A549 treated with CORT108297 at 1 μM for 4 hours (cell line): ENCODE results near the gene PTMA. TPM values are rescaled to one million over a fixed set of nuclear protein-coding genes. Genes with fewer than 3 reads are reported as not detected.

Experiments
- total RNA-seq: library from RNA; stranded (reverse); fragments of 200-300 nt; extraction: Qiagen RNA extraction; gene quantifications from 5 replicates; pipeline ENCODE4 v1.2.3, GENCODE V29; 2022

PTMA gene
- 1,439 to 1,763 TPM (median 1,540 TPM) in 5 replicates for total RNA-seq

GRCh38 chr2:231707927-231708772, at the start of gene PTMA:
PTMA (plus strand) TSS chr2:231708525; CDS start chr2:231708707, 182 bp downstream.

Other genes with a start within 250 kb of the PTMA start
- 745 to 871 TPM (median 767 TPM) in 5 replicates for gene NCL, start 244.0 kb upstream of the PTMA start, total RNA-seq
- gene NMUR1, start 178.1 kb upstream of the PTMA start, total RNA-seq: 0.03 TPM in 1 of 5 replicates, not detected in the others
- not detected in 5 replicates for gene TEX44, start 115.7 kb upstream of the PTMA start, total RNA-seq
- 20.0 to 25.0 TPM (median 23.4 TPM) in 5 replicates for gene PDE6D, start 72.8 kb downstream of the PTMA start, total RNA-seq
- 35.9 to 43.7 TPM (median 40.9 TPM) in 5 replicates for gene COPS7B, start 77.9 kb downstream of the PTMA start, total RNA-seq
- 0.20 to 0.29 TPM (median 0.23 TPM) in 4 of 5 replicates, not detected in the other for gene NPPC, start 217.9 kb downstream of the PTMA start, total RNA-seq